Measurements from ENCODE around the gene HDAC4.

HDAC4 gene

DNA sequence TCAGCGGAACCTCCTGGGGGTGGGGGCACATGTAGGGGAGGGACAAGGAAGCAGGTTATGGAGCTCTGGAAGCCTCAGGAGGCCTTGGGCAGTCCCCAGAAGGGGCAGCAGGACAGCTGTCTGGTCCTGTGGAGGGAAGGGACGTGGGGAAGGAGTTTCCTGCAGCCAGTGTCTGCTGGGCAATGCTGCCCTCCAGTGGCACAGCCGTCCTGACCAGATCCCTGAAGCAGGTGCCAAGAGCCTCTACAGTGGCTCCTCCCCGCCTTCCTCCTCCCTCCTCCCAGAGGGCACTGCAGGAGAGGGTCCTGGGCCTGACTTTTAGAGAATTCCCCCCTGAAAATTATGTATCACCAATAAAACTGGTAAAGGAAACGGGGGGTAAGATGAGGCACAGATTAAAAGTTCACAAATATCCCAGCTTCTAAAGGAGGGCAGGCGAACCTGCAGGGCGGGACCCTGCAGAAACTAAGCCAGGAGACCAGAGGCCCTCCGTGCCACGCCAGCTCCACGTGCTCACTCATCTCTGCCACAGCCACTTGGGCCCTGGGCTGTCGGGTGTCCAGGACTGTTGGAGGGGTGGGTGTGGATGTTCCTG is 294.4 kb downstream of the HDAC4 start:
- DNase-seq (ENCODE audit: low spot score) = peak; percentile 23

DNA sequence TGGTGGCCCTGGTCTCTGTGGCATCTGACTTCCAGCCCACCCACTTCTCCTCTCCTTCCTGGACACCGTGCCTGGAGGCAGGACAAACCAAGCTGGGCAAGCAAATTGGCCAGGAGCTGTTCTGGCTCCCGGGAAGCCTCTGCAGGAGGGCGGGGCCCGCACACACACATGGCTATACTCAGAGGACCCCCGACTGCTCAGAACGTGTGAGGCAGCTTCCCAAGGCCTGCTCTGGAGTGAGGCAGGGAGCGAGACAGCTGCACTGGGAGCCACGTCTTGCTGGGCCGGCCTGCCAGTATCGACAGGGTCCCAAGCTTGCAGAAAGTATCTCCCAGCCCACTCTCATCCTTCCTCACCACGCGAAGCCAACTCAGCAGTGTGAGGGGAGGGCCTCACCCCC is 295.6 kb downstream of the HDAC4 start:
- DNase-seq (ENCODE audit: low spot score) = no peak

DNA sequence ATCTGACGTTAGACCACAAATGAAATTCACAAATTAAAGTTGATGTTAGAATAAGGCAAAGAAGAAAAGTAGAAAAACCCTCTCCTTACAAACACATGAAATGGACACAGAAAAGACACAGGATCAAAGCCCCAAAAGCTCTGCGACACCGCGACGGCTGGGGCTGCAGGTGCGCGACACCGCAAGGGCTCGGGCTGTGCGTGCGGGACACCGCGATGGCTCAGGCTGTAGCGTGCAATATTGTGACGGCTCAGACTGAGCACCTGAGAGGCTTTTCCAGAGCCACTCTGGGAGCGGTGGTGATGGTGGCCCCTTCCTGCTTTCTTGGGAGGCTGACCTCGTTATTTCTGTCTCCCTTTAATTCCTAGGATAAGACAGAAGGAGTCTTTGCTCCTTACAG is 296.0 kb downstream of the HDAC4 start:
- no peak for DNase-seq (ENCODE audit: low spot score)

DNA sequence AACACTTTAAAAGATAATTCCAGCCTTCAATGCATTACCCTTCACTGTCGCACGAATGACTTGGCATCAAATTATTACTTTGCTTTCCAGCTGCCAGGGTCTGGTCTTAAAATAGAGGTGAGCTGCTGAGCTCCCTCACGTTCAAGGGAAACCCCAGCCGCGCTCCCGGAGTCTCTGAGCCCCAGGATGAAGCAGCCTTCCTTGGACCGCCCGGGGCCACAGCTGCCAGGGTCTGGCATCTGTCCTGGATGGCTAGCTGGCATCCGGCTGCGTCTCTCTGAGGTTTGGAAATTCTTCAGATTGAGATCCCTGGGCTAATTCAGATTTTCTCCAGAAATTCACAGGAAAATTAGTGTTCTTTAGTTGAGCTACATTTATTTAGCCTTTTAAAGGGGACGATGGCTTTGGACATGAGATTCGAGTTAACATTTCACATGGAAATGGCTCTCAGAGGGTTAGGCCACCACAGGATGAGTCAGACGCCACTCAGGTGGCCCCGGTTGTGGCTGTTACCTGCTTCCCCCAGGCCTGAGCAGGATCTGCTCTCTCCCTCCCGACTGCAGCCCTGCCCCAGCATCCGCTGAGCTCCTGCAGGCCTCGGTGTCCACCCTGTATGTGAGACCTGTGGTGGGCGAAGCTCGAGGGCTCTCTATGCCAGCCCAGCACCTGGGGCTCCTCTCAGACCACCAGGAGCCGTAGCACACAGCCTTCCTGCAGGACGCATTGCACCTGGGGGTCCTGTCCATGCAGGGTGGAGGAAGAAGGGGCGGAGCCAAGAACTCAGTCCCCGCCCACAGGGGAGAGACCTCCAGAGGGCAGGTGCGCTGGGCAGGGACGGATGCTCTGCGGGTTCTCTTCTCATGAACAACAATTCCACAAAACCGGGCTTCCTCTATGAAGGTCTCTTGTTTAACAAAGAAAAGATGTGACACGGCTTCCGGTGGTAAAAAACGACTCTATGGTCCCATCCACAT is 297.4 kb downstream of the HDAC4 start:
- DNase-seq (ENCODE audit: low spot score) = no peak

- no peak for DNase-seq (ENCODE audit: low spot score)
Measured at GRCh38 chr2:239102266-239102665, 298.6 kb downstream of the HDAC4 start.

DNA sequence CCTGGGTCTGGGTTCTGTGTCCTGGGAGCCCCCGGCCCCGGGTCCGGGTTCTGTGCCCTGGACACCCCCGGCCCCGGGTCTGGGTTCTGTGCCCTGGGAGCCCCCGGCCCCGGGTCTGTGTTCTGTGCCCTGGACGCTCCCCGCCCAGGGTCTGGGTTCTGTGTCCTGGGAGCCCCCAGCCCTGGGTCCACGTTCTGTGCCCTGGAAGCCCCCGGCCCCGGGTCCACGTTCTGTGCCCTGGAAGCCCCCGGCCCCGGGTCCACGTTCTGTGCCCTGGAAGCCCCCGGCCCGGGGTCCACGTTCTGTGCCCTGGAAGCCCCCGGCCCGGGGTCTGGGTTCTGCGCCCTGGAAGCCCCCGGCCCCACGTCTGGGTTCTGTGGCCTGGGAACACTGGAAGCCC is 299.0 kb downstream of the HDAC4 start:
- no peak for DNase-seq (ENCODE audit: low spot score)

GRCh38 chr2:239101071-239101470 is 299.7 kb downstream of the HDAC4 start:
- no peak for DNase-seq (ENCODE audit: low spot score)

DNA sequence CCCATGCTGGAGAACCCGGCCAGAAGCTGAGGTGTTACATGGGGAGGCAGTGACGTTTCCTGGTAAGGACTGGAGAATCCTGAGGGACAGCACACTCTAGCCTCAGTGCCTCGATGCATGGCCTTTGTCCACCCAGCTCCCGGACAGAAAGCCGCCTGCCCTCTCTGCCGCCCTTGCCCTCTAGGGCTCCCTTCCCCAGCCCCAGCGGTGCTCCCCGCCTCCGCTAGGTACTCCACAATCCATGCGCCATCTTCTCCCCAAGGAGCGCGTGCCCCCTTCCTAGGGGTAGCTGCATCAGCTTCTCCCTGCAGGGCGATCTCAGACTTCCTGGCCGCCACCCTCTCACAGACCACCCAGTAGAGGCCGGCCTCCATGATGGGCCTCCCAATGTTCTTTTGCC is 301.3 kb downstream of the HDAC4 start:
- no peak for DNase-seq (ENCODE audit: low spot score)

GRCh38 chr2:239098288-239098970 is 302.4 kb downstream of the HDAC4 start:
- no peak for DNase-seq (ENCODE audit: low spot score)

DNA sequence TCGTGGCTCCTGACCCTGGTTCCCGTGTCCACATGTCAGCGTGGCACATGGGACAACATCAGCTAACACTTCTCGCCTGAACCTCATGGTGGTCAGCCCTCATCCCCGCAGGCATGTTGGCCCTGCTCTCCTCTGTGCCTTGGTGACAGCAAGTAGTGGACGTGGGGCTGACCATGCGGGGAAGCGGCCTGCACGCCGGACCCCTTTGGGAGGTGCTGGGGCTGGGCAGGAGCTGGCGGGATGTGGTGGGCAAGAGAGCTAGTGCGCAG is 303.5 kb downstream of the HDAC4 start:
- DNase-seq (ENCODE audit: low spot score) = no peak

- no peak for DNase-seq (ENCODE audit: low spot score)
Measured at GRCh38 chr2:239096676-239097427, 304.0 kb downstream of the HDAC4 start.

DNA sequence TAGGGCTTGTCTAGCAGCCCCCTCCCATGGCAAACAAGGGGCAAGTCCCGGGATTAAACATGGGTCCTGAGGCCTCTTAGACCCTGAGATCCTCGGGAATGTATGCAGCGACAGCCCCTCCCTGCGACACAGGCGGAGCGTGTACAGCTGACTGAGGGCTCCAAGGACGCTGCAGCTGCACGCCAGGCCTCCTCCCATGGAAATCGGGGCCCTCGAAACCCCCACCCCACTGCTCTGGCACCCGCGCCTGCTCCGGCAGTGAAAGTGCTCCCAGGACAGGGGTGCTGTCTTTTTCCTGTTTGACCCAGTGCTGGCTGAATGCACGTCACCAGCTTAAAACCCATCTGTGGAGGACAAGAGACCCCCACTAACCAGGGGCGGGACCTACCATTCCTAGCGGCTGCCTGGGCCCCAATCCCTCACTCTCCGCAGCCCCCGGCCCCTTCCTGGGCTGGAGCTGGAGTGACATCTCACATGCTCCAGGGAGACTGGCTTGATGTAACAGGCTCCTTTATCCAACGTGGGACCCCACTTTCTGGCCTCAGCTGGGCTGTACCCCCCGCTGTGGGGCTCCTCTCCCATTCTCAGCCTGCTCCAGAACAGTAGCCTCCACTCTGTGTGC is 305.2 kb downstream of the HDAC4 start:
- no peak for DNase-seq (ENCODE audit: low spot score)

- no peak for DNase-seq (ENCODE audit: low spot score)
Measured at GRCh38 chr2:239094867-239095266, 306.0 kb downstream of the HDAC4 start.

DNA sequence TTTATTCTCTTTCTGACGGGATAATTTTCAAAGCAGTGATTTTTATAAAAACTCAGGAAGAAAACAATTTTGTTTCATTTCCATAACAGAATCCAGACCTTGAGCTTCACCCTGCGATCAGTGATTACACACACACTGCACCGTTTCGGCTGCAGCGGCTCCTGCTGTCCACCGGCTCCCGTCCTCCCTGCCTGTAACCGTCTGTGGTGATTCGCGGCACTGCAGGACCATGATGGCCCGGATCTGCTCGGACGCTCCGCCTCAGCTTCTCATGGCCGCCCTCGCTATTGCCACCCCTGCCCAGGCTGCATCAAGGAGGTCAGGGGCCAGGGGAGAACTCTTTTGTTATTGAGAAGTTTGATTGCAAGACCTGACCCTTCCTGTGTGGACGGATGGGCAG is 306.9 kb downstream of the HDAC4 start:
- DNase-seq (ENCODE audit: low spot score) = no peak

DNA sequence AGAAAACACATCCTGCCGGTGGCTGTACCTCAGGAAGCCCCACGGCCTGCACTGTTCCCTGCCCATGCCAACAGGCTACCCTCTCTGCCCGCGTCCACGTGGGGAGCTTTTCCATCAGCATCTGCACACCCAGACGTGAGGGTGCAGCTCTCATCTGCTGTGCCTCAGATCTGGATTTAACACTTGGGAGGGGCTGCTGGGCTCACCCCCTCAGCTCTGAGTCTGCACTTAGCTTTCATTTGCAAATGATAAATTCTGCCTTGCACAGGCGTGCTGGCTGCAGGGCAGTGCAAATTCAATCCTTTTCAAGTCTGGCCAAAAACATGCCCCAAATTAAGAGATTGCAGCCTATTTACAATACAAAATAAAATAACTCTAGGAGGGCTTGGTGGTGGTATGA is 307.3 kb downstream of the HDAC4 start:
- DNase-seq (ENCODE audit: low spot score) = no peak

DNA sequence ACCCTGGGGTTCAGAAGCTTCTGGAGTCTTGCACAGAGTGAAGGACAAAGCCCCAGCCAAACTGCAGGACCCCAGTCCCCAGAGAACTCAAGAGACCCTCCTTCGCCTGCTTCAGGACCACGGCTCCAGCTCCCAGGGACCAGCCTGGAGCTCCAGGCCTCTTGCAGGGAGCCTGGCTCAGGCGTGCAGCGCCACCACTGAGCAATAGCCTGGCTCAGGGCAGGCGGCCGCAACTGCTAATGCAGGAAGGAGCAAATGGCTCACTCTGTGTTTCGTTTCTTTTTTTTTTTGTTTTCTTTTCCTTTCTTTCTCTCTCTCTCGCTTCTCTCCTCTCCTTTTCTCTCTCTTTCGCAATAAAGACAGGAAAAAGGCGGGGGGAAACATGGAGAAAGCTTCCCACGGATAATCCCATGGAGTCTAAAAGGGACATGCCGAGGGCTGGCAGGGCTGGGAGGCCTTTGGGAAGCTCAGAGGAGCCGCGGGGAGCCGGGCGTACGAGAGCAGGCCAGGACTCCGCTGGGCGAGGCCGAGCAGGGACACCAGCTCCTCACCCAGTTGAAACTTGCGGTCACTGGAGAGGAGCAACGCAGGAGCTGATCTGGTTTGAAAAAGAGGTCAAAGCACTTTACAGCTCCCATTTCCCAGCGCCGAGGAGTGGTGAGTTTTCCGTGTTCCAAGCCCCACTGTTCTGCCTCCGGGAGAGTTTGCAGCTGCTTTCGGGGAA is 308.1 kb downstream of the HDAC4 start:
- DNase-seq (ENCODE audit: low spot score) = no peak

DNA sequence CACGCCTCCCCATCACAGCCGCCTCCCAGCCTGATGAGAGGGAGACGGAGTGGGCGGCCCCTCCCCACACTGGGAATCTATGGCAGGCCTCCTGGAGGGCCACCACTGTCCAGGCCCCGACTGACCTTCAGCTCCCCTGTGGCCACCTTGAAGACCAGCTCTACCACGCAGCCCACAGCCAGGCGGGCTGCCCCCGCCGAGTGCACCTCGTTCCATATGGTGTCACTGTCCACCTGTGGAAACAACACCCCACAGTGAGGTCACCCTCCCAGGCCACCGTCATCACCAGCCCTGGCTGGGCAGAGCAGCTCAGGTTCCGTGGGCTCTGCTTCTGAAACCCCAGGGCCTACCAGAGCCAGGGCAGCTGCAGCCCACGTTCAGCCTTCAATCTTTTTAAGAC is 310.9 kb downstream of the HDAC4 start:
- no peak for DNase-seq (ENCODE audit: low spot score)

DNA sequence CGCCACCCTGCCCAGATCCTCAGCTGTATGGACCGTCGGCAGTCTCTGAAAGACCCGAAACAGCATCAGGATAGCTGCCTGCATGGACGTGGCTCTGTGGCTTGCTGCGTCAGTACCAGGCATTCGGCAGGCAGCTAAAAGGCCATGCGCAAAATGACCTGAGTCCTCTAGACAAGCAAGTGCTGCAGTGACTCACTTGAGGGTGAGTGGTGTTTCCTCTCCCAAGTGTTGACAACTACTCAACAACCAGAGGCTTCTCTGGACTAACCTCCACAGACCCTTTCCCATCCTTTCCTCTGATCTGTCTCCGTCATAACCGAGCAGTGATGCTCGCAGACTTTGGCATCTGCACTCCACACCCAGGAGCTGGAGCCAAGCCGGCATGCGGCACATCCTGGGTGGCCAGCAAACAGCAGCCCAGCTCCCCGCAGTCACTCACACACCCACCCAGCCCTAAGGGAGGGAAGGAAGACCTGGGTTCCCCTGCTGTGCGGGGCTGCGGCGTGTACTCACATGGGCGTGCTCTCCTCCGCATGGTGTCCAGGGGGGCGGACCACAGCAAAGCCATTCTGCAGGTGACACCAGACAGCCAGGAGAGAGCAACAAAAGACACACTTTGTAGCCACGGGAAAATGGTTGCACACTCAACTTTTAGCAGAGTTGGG is 313.6 kb downstream of the HDAC4 start:
- no peak for DNase-seq (ENCODE audit: low spot score)

GRCh38 chr2:239086325-239087020 is 314.3 kb downstream of the HDAC4 start:
- DNase-seq (ENCODE audit: low spot score) = no peak

All from activated CD4-positive, alpha-beta T cell treated with anti-CD3 and anti-CD28 coated beads, Interleukin-2, Interleukin-4, amounts not matched to agents 100 ng/mL and 50 ng/mL, durations not matched to agents 16 hours and 8 hours (primary cell).